Measurements from ENCODE around the gene FNDC1. TPM values are rescaled to one million over a fixed set of nuclear protein-coding genes. Genes with fewer than 3 reads are reported as not detected.

Gene FNDC1
- total and polyA plus RNA-seq, 2 donors (not counting 1 experiment from before 2014, with no cell fraction given): under 0.01 to 0.03 TPM

- no peaks in the 10 kb centered on the region for H3K9me3 ChIP-seq (ENCODE audit: control insufficient read depth, insufficient read depth, low read depth, low read length)
- H3K4me2 ChIP-seq (ENCODE audit: extremely low read depth, insufficient read depth, low read length): no peak overlapping the region
- H2AFZ ChIP-seq (ENCODE audit: low read length): no peak overlapping the region
- no peak overlapping the region for H3K4me3 ChIP-seq (replicated peaks in 1 of 4; ENCODE audit: control extremely low read depth in 1 of 4, insufficient read depth in 1 of 4, low read depth in 3 of 4, low read length in 4 of 4)
- H3K27ac ChIP-seq (ENCODE audit: insufficient read depth, low read length): no peak overlapping the region
- no peaks in the 10 kb centered on the region for H4K20me1 ChIP-seq (ENCODE audit: control insufficient read depth, extremely low read depth, insufficient read depth, low read length)
- no peaks in the 10 kb centered on the region for H3K27me3 ChIP-seq (ENCODE audit: control insufficient read depth, insufficient read depth, low read length)
- no peaks in the 10 kb centered on the region for H3K79me2 ChIP-seq (ENCODE audit: control insufficient read depth, insufficient read depth, low read length)
- H3K36me3 ChIP-seq (ENCODE audit: control insufficient read depth, insufficient read depth, low read length): no peaks in the 10 kb centered on the region
- TF ChIP-seq EZH2 (IDR thresholded peaks at IDR 0.05; ENCODE audit: low read length, missing control alignments) (no peak), CTCF (conservative IDR thresholded peaks at IDR 0.05 in 1 of 2, IDR thresholded peaks at IDR 0.05 in 1 of 2; ENCODE audit: low read depth in 1 of 2, low read length in 2 of 2) (no peak)
- no peak overlapping the region for H3K9ac ChIP-seq (ENCODE audit: insufficient read depth, low read length)
- no peak for DNase-seq (ENCODE audit: low read depth in 2 of 2)
- no peaks in the 10 kb centered on the region for H3K4me1 ChIP-seq (ENCODE audit: control insufficient read depth, extremely low read depth, insufficient read depth, low read length)
Observed at GRCh38 chr6:159201336-159201735, 32.1 kb downstream of the FNDC1 start.

- no peak overlapping the region for H3K9ac ChIP-seq (ENCODE audit: insufficient read depth, low read length)
- no peak overlapping the region for H3K27ac ChIP-seq (ENCODE audit: insufficient read depth, low read length)
- H3K4me2 ChIP-seq (ENCODE audit: extremely low read depth, insufficient read depth, low read length): no peak overlapping the region
- no peak for TF ChIP-seq EZH2 (IDR thresholded peaks at IDR 0.05; ENCODE audit: low read length, missing control alignments)
- no peak for TF ChIP-seq CTCF (conservative IDR thresholded peaks at IDR 0.05 in 1 of 2, IDR thresholded peaks at IDR 0.05 in 1 of 2; ENCODE audit: low read depth in 1 of 2, low read length in 2 of 2)
- H3K79me2 ChIP-seq (ENCODE audit: control insufficient read depth, insufficient read depth, low read length): no peaks in the 10 kb centered on the region
- no peaks in the 10 kb centered on the region for H3K4me1 ChIP-seq (ENCODE audit: control insufficient read depth, extremely low read depth, insufficient read depth, low read length)
- H3K36me3 ChIP-seq (ENCODE audit: control insufficient read depth, insufficient read depth, low read length): no peaks in the 10 kb centered on the region
- H2AFZ ChIP-seq (ENCODE audit: low read length): no peak overlapping the region
- peak; percentile 81 to 96 for DNase-seq (ENCODE audit: low read depth in 2 of 2)
- no peaks in the 10 kb centered on the region for H3K9me3 ChIP-seq (ENCODE audit: control insufficient read depth, insufficient read depth, low read depth, low read length)
- no peaks in the 10 kb centered on the region for H3K27me3 ChIP-seq (ENCODE audit: control insufficient read depth, insufficient read depth, low read length)
- no peaks in the 10 kb centered on the region for H4K20me1 ChIP-seq (ENCODE audit: control insufficient read depth, extremely low read depth, insufficient read depth, low read length)
- H3K4me3 ChIP-seq (replicated peaks in 1 of 4; ENCODE audit: control extremely low read depth in 1 of 4, insufficient read depth in 1 of 4, low read depth in 3 of 4, low read length in 4 of 4): no peak overlapping the region
Observed at GRCh38 chr6:159203304-159204005, 34.3 kb downstream of the FNDC1 start.

- Histone ChIP-seq H3K4me3 (replicated peaks in 1 of 4; ENCODE audit: control extremely low read depth in 1 of 4, insufficient read depth in 1 of 4, low read depth in 3 of 4, low read length in 4 of 4) (no peak overlapping the region), H4K20me1 (ENCODE audit: control insufficient read depth, extremely low read depth, insufficient read depth, low read length) (no peaks in the 10 kb centered on the region), H2AFZ (ENCODE audit: low read length) (no peak overlapping the region), H3K4me2 (ENCODE audit: extremely low read depth, insufficient read depth, low read length) (no peak overlapping the region), H3K27me3 (ENCODE audit: control insufficient read depth, insufficient read depth, low read length) (no peaks in the 10 kb centered on the region), H3K79me2 (ENCODE audit: control insufficient read depth, insufficient read depth, low read length) (no peaks in the 10 kb centered on the region), H3K9me3 (ENCODE audit: control insufficient read depth, insufficient read depth, low read depth, low read length) (no peaks in the 10 kb centered on the region), H3K4me1 (ENCODE audit: control insufficient read depth, extremely low read depth, insufficient read depth, low read length) (no peaks in the 10 kb centered on the region), H3K27ac (ENCODE audit: insufficient read depth, low read length) (no peak overlapping the region), H3K36me3 (ENCODE audit: control insufficient read depth, insufficient read depth, low read length) (no peaks in the 10 kb centered on the region), H3K9ac (ENCODE audit: insufficient read depth, low read length) (no peak overlapping the region)
- no peak for DNase-seq (ENCODE audit: low read depth in 2 of 2)
- no peak for TF ChIP-seq EZH2 (IDR thresholded peaks at IDR 0.05; ENCODE audit: low read length, missing control alignments)
- TF ChIP-seq CTCF (conservative IDR thresholded peaks at IDR 0.05 in 1 of 2, IDR thresholded peaks at IDR 0.05 in 1 of 2; ENCODE audit: low read depth in 1 of 2, low read length in 2 of 2): no peak
Observed at GRCh38 chr6:159204605-159205004, 35.4 kb downstream of the FNDC1 start.
